GM12875 (cell line): ENCODE measurements around the gene DVL1.

ENCODE experiments used
- H3K4me3 ChIP-seq: one replicate; pipeline ENCODE4 v1.5.1; 2011; ENCODE audit warnings: low read depth, low read length, control low read depth
- CTCF ChIP-seq: IDR thresholded peaks from 2 replicates; pipeline ENCODE4 v1.5.1; 2011; ENCODE audit warnings: low read depth, mild to moderate bottlenecking, control low read depth, inconsistent platforms, low read length, moderate library complexity, borderline replicate concordance; ENCODE audit not compliant: insufficient read depth

DVL1 gene

GRCh38 chr1:1304331-1305299 lies 44.6 kb downstream of the DVL1 start:
- peak overlapping the region; percentile 41 for H3K4me3 ChIP-seq
- no peak for TF ChIP-seq CTCF

- TF ChIP-seq CTCF = no peak
- no peak overlapping the region for H3K4me3 ChIP-seq
Observed at GRCh38 chr1:1303736-1304135, 45.5 kb downstream of the DVL1 start.

GRCh38 chr1:1302951-1303509 lies 46.2 kb downstream of the DVL1 start:
- H3K4me3 ChIP-seq = no peak overlapping the region
- no peak for TF ChIP-seq CTCF

- no peak overlapping the region for H3K4me3 ChIP-seq
- TF ChIP-seq CTCF = peak; percentile 63
Observed at GRCh38 chr1:1302006-1302430, 47.2 kb downstream of the DVL1 start.

GRCh38 chr1:1300352-1300739 lies 48.9 kb downstream of the DVL1 start:
- H3K4me3 ChIP-seq = no peak overlapping the region
- TF ChIP-seq CTCF = no peak

GRCh38 chr1:1299686-1300351 lies 49.4 kb downstream of the DVL1 start:
- no peak overlapping the region for H3K4me3 ChIP-seq
- TF ChIP-seq CTCF = peak; percentile 80
